Upper lobe of right lung (tissue), 1 donor: ENCODE data around the gene PHYKPL. TPM values are rescaled to one million over a fixed set of nuclear protein-coding genes. Genes with fewer than 3 reads are reported as not detected.
"Not testable (repeated sequence)": the region's sequence is repeated elsewhere in the genome, so short reads cannot be mapped to it uniquely, and the experiment has no call there.

Experiments
- ATAC-seq: fragments of 200-7000 bp; cut with Tn5 transposase; one replicate; pipeline ENCODE4 v1.9.1; 2020; ENCODE audit warnings: mild to moderate bottlenecking, moderate library complexity
- DNase-seq: peaks from one replicate; pipeline ENCODE4 v3.0.0-alpha.2; 2020
- H3K27ac ChIP-seq: fragments of 200-600 bp; one replicate; pipeline ENCODE4 v1.8.0; 2022
- H3K27me3 ChIP-seq: fragments of 200-600 bp; one replicate; pipeline ENCODE4 v1.8.0; 2022; ENCODE audit warnings: mild to moderate bottlenecking
- H3K36me3 ChIP-seq: fragments of 200-600 bp; one replicate; pipeline ENCODE4 v1.8.0; 2022
- H3K4me1 ChIP-seq: fragments of 200-600 bp; one replicate; pipeline ENCODE4 v1.8.0; 2022
- H3K4me3 ChIP-seq: fragments of 200-600 bp; one replicate; pipeline ENCODE4 v1.8.0; 2022; ENCODE audit warnings: mild to moderate bottlenecking
- H3K9me3 ChIP-seq: fragments of 200-600 bp; one replicate; pipeline ENCODE4 v1.8.0; 2022
- CTCF ChIP-seq: fragments of 200-600 bp; IDR thresholded peaks from one replicate; pipeline ENCODE4 v1.8.0; 2022; ENCODE audit warnings: antibody characterized with exemption
- intact Hi-C: fragments of 100-400 bp; cut with DNase I; formaldehyde crosslinking; loops from one replicate; pipeline ENCODE4 v1.11.0; 2022
- total RNA-seq: library from RNA; stranded (reverse); fragmentation: NEBNext Ultra II Directional; extraction: Animal tissue kit (Norgen Biotek cat#: 25700); gene quantifications from one replicate; pipeline ENCODE4 v1.2.1, GENCODE V29; 2021
- donor health status: DM: no; HTN: yes; CAD: no; lungs with severe emphysema.

The PHYKPL gene
- total RNA-seq, 1 donor from 2014 or later, result 96.1 TPM

DNA sequence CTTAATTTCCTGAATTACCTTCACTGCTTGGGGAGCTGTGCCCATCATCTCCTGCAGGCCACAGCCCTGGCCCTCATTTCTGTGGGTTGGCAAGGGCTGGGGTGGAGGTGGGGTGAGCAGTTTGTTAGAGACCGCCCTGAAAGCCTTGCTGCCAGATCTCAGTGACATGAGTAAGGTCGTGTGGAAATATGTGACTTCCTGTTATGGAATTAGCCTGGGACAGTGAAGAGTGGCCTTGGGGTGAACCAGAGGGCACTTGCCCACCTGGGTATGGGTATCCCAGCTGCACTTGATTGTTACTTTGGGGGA is 30.7 kb downstream of the PHYKPL start:
- H3K9me3 ChIP-seq, result no peaks in the 10 kb centered on the region
- no peaks in the 10 kb centered on the region for H3K27me3 ChIP-seq
- no peak for ATAC-seq
- H3K27ac ChIP-seq, result no peak overlapping the region
- H3K4me3 ChIP-seq, result no peak overlapping the region
- intact Hi-C loops, result no loop called here
- H3K4me1 ChIP-seq, result peaks cover 18% of the 10 kb centered on the region
- TF ChIP-seq CTCF, result no peak
- H3K36me3 ChIP-seq, result peaks cover 9% of the 10 kb centered on the region
- no peak for DNase-seq

GRCh38 chr5:178201221-178201926 is 31.2 kb downstream of the PHYKPL start:
- H3K36me3 ChIP-seq, result peaks cover 4% of the 10 kb centered on the region
- no peaks in the 10 kb centered on the region for H3K27me3 ChIP-seq
- H3K4me1 ChIP-seq, result peaks cover 12% of the 10 kb centered on the region
- H3K9me3 ChIP-seq, result no peaks in the 10 kb centered on the region
- H3K4me3 ChIP-seq, result no peak overlapping the region
- no peak for DNase-seq
- no peak for ATAC-seq
- no peak for TF ChIP-seq CTCF
- intact Hi-C loops, result no loop called here
- H3K27ac ChIP-seq, result no peak overlapping the region

DNA sequence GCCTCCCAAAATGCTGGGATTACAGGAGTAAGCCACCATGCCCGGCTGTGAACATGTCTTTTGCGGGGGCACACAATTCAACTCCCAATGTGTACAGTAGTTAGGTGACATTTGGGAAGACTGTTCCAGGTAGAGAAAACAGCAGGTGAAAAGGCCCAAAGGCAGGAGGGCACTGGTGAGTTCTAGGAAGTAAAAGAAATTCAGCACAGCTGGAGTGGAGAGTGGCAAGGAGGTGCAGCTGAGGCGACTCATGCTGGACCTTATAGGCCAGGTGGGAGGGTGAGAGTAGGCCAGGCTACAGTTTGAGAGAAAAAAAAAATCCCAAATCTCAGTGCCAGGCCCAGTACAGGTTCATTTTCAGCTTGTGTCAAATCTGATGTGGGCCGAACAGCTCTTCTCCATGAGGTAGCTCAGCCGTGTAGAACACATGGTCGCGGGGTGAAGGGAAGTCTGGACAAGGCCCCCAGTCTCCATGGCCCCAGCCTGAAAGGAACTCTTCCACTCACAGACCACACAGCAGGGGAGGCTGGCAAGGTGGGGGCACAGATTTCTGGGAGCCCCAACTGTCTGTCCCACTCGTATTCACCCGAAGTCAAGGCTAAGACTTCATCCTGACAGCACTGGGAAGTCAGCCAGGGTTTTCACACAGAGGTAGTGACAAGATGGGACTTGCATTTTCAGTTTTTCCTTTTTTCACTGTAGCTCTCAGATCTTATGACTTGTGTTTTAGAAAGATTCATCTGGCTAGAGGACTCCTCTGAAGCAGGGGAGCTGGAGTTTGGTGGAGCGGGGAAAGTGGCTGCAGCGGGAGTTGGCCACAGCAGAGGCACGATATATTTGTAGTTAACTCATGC is 32.8 kb downstream of the PHYKPL start:
- DNase-seq (no peak), ATAC-seq (no peak)
- Histone ChIP-seq H3K36me3 (no peaks in the 10 kb centered on the region), H3K27ac (no peak overlapping the region), H3K4me1 (peaks cover 4% of the 10 kb centered on the region), H3K27me3 (no peaks in the 10 kb centered on the region), H3K4me3 (no peak overlapping the region), H3K9me3 (no peaks in the 10 kb centered on the region)
- TF ChIP-seq CTCF, result no peak
- intact Hi-C loops, result no loop called here

- no peaks in the 10 kb centered on the region for H3K9me3 ChIP-seq
- H3K4me3 ChIP-seq, result no peak overlapping the region
- H3K36me3 ChIP-seq, result no peaks in the 10 kb centered on the region
- no peak overlapping the region for H3K27ac ChIP-seq
- intact Hi-C loops, result no loop called here
- peaks cover 3% of the 10 kb centered on the region for H3K4me1 ChIP-seq
- H3K27me3 ChIP-seq, result peaks cover 6% of the 10 kb centered on the region
- ATAC-seq (no peak), DNase-seq (no peak)
- TF ChIP-seq CTCF, result no peak
Measured at GRCh38 chr5:178198706-178199105, 33.9 kb downstream of the PHYKPL start.

DNA sequence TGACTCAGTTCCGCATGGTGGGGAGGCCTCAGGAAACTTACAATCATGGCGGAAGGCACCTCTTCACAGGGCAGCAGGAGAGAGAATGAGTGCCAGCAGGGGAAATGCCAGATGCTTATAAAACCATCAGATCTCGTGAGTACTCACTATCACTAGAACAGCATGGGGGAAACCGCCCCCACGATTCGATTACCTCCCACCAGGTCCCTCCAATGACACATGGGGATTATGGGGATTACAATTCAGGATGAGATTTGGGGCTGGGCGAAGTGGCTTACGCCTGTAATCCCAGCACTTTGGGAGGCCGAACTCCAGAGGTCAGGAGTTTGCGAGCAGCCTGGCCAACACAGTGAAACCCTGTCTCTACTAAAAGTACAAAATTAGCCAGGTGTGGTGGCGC is 34.5 kb downstream of the PHYKPL start:
- H3K36me3 ChIP-seq, H3K27ac ChIP-seq, intact Hi-C loops, DNase-seq, H3K4me1 ChIP-seq, H3K9me3 ChIP-seq, H3K27me3 ChIP-seq, ATAC-seq, H3K4me3 ChIP-seq: not testable (repeated sequence)

- no peaks in the 10 kb centered on the region for H3K36me3 ChIP-seq
- TF ChIP-seq CTCF, result peak; percentile 49
- peak; percentile 65 for ATAC-seq
- intact Hi-C loops, result no loop called here
- peaks cover 6% of the 10 kb centered on the region for H3K27me3 ChIP-seq
- no peak overlapping the region for H3K4me3 ChIP-seq
- no peaks in the 10 kb centered on the region for H3K4me1 ChIP-seq
- no peaks in the 10 kb centered on the region for H3K9me3 ChIP-seq
- no peak overlapping the region for H3K27ac ChIP-seq
- DNase-seq, result no peak
Measured at GRCh38 chr5:178196986-178197385, 35.6 kb downstream of the PHYKPL start.
